ENCODE results near the gene IRX2. TPM values are rescaled to one million over a fixed set of nuclear protein-coding genes. Genes with fewer than 3 reads are reported as not detected.

Gene IRX2
- total and polyA plus RNA-seq, 2 of the 4 experiments (the other 2 are of a cell fraction) = 0.36 to 0.97 TPM

GRCh38 chr5:2740876-2741555 is 10.5 kb downstream of the IRX2 start:
- Histone ChIP-seq H2BK15ac (ENCODE audit: low read depth, low read length) (no peak overlapping the region), H4K91ac (ENCODE audit: insufficient read depth, low read depth, low read length) (no peak overlapping the region), H3K27ac (ENCODE audit: insufficient read depth, low read length) (no peak overlapping the region), H3K27me3 (ENCODE audit: control insufficient read depth, insufficient read depth, low read length) (peaks cover 24% of the 10 kb centered on the region), H3K4me3 (ENCODE audit: insufficient read depth, low read depth, low read length) (no peak overlapping the region), H3K79me1 (ENCODE audit: low read depth in 1 of 2, low read length in 2 of 2) (no peaks in the 10 kb centered on the region), H2AK9ac (replicated peaks; ENCODE audit: low read depth, low read length, poor library complexity) (no peak overlapping the region), H3K56ac (ENCODE audit: extremely low read depth, insufficient read depth, low read length) (no peak overlapping the region), H3K4ac (ENCODE audit: low read depth, low read length) (no peak overlapping the region), H3K36me3 (ENCODE audit: control insufficient read depth, insufficient read depth, low read length) (no peaks in the 10 kb centered on the region), H3K23ac (ENCODE audit: low read depth, low read length) (no peak overlapping the region), H2AK5ac (ENCODE audit: low read depth, low read length) (no peak overlapping the region), H3K14ac (replicated peaks; ENCODE audit: low read depth, low read length) (no peak overlapping the region), H3K9me3 (ENCODE audit: control insufficient read depth, insufficient read depth, low read length) (no peaks in the 10 kb centered on the region; the same call in 1 of the 2 replicates), H2BK120ac (ENCODE audit: low read depth, low read length) (no peak overlapping the region), H2BK5ac (ENCODE audit: low read depth, low read length, poor library complexity, severe bottlenecking) (no peak overlapping the region), H3K9ac (ENCODE audit: low read depth, low read length) (no peak overlapping the region), H3K4me1 (ENCODE audit: control insufficient read depth, insufficient read depth, low read length) (no peaks in the 10 kb centered on the region), H3K4me2 (ENCODE audit: low read depth, low read length) (no peak overlapping the region), H4K20me1 (ENCODE audit: insufficient read depth, low read length) (no peaks in the 10 kb centered on the region), H4K5ac (ENCODE audit: low read depth, low read length) (no peak overlapping the region), H4K8ac (ENCODE audit: low read depth in 2 of 2, low read length in 2 of 2) (no peak overlapping the region), H3K9me1 (ENCODE audit: insufficient read depth, low read length) (no peaks in the 10 kb centered on the region), H3K18ac (ENCODE audit: low read depth, low read length) (no peak overlapping the region), H2AFZ (replicated peaks; ENCODE audit: low read length, poor library complexity) (no peak overlapping the region), H2BK20ac (ENCODE audit: low read depth, low read length) (no peak overlapping the region)
- dilution Hi-C loops (cut with HindIII; ENCODE audit: low sequenced_read_pairs, unreplicated experiment) = no loop called here
- WGBS, 2 experiments (ENCODE audit: extremely low coverage in 2 of 2, insufficient read length in 1 of 2) = 12% methylated on average over 5 of the region's 25 CpGs; no CpG with 5 or more reads in 1 of the 2 experiments
- ChIA-PET CTCF (no interaction called here), POLR2A (ENCODE audit: unreplicated experiment) (no interaction called here)
- intact Hi-C loops (cut with micrococcal nuclease) = no loop called here
- DNase-seq (no peak), ATAC-seq (ENCODE audit: low read depth) (no peak)
- no peak for TF ChIP-seq CHD1 (IDR thresholded peaks at IDR 0.05; ENCODE audit: low read depth, low read length)
- TF ChIP-seq, protein P1, sequence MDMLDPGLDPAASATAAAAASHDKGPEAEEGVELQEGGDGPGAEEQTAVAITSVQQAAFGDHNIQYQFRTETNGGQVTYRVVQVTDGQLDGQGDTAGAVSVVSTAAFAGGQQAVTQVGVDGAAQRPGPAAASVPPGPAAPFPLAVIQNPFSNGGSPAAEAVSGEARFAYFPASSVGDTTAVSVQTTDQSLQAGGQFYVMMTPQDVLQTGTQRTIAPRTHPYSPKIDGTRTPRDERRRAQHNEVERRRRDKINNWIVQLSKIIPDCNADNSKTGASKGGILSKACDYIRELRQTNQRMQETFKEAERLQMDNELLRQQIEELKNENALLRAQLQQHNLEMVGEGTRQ (IDR thresholded peaks at IDR 0.05; ENCODE audit: low read depth, low read length) = no peak
- TF ChIP-seq SMC3 (IDR thresholded peaks at IDR 0.05; ENCODE audit: low read depth, low read length) = no peak
- TF ChIP-seq BHLHE40 (IDR thresholded peaks at IDR 0.05; ENCODE audit: low read depth, low read length) = no peak
- in situ Hi-C loops (cut with MboI; ENCODE audit: low sequenced_read_pairs) = no loop called here
- BruUV-seq (replicated peaks) = no TSS peak
